ENCODE measurements around the gene LCOR.
"Not testable (repeated sequence)": the region's sequence is repeated elsewhere in the genome, so short reads cannot be mapped to it uniquely, and the experiment has no call there.

Gene LCOR

GRCh38 chr10:96831867-96832720 lies at the start of gene LCOR:
LCOR (plus strand) TSS chr10:96832298; CDS start chr10:96949058, 116,760 bp downstream.
- peak; percentile 54 to 71 (median 66) for DNase-seq (ENCODE audit: low read depth in 3 of 3, low spot score in 1 of 3)

GRCh38 chr10:96784253-96784652 lies 47.8 kb upstream of the LCOR start:
- DNase-seq (ENCODE audit: low read depth in 3 of 3, low spot score in 1 of 3) = no peak

- no peak for DNase-seq (ENCODE audit: low read depth in 3 of 3, low spot score in 1 of 3)
Measured at GRCh38 chr10:96789571-96790108, 42.5 kb upstream of the LCOR start.

GRCh38 chr10:96791902-96792301 lies 40.2 kb upstream of the LCOR start:
- DNase-seq (ENCODE audit: low read depth in 3 of 3, low spot score in 1 of 3) = no peak

- DNase-seq (ENCODE audit: low read depth in 3 of 3, low spot score in 1 of 3) = no peak
Measured at GRCh38 chr10:96794836-96795733, 37.0 kb upstream of the LCOR start.

GRCh38 chr10:96797485-96797884 lies 34.6 kb upstream of the LCOR start:
- DNase-seq (ENCODE audit: low read depth in 3 of 3, low spot score in 1 of 3) = no peak

GRCh38 chr10:96803288-96803664 lies 28.8 kb upstream of the LCOR start:
- DNase-seq (ENCODE audit: low read depth in 3 of 3, low spot score in 1 of 3) = no peak

GRCh38 chr10:96814264-96814663 lies 17.8 kb upstream of the LCOR start:
- DNase-seq (ENCODE audit: low read depth in 3 of 3, low spot score in 1 of 3) = no peak

- DNase-seq (ENCODE audit: low read depth in 3 of 3, low spot score in 1 of 3) = not testable (repeated sequence)
Measured at GRCh38 chr10:96818971-96819370, 13.1 kb upstream of the LCOR start.

- no peak for DNase-seq (ENCODE audit: low read depth in 3 of 3, low spot score in 1 of 3)
Measured at GRCh38 chr10:96820765-96821164, 11.3 kb upstream of the LCOR start.

- no peak for DNase-seq (ENCODE audit: low read depth in 3 of 3, low spot score in 1 of 3)
Measured at GRCh38 chr10:96826438-96826837, 5.7 kb upstream of the LCOR start.

- no peak for DNase-seq (ENCODE audit: low read depth in 3 of 3, low spot score in 1 of 3)
Measured at GRCh38 chr10:96828609-96829008, 3.5 kb upstream of the LCOR start.

- no peak for DNase-seq (ENCODE audit: low read depth in 3 of 3, low spot score in 1 of 3)
Measured at GRCh38 chr10:96829029-96829773, 2.9 kb upstream of the LCOR start.

GRCh38 chr10:96830511-96831199 lies 1.4 kb upstream of the LCOR start:
- peak; percentile 50 to 67 (median 58) for DNase-seq (ENCODE audit: low read depth in 3 of 3, low spot score in 1 of 3)

- no peak for DNase-seq (ENCODE audit: low read depth in 3 of 3, low spot score in 1 of 3)
Measured at GRCh38 chr10:96831200-96831866, 765 bp upstream of the LCOR start.

GRCh38 chr10:96832721-96833219 lies 672 bp downstream of the LCOR start:
- DNase-seq (ENCODE audit: low read depth in 3 of 3, low spot score in 1 of 3) = peak; percentile 59 to 83 (median 73)

GRCh38 chr10:96833220-96834001 lies 1.3 kb downstream of the LCOR start:
- no peak for DNase-seq (ENCODE audit: low read depth in 3 of 3, low spot score in 1 of 3)

- no peak for DNase-seq (ENCODE audit: low read depth in 3 of 3, low spot score in 1 of 3)
Measured at GRCh38 chr10:96834120-96834519, 2.0 kb downstream of the LCOR start.

GRCh38 chr10:96835899-96836298 lies 3.8 kb downstream of the LCOR start:
- no peak for DNase-seq (ENCODE audit: low read depth in 3 of 3, low spot score in 1 of 3)

All from stimulated activated CD4-positive, alpha-beta T cell treated with anti-CD3 and anti-CD28 coated beads, TNF-alpha, amount 100 ng/mL, for 1 hour (primary cell).